ENCODE measurements around the gene SIPA1L3. TPM values are rescaled to one million over a fixed set of nuclear protein-coding genes. Genes with fewer than 3 reads are reported as not detected.

The SIPA1L3 gene
- total and polyA plus RNA-seq, 2 of the 13 experiments (the other 11 are each of a cell fraction or from before 2014, with no cell fraction given) = 5.5 to 7.7 TPM

- TF ChIP-seq, protein P1, sequence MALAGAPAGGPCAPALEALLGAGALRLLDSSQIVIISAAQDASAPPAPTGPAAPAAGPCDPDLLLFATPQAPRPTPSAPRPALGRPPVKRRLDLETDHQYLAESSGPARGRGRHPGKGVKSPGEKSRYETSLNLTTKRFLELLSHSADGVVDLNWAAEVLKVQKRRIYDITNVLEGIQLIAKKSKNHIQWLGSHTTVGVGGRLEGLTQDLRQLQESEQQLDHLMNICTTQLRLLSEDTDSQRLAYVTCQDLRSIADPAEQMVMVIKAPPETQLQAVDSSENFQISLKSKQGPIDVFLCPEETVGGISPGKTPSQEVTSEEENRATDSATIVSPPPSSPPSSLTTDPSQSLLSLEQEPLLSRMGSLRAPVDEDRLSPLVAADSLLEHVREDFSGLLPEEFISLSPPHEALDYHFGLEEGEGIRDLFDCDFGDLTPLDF (CRISPR knock-in tag; IDR thresholded peaks at IDR 0.05) = no peak
- TF ChIP-seq ZBTB37 (CRISPR knock-in tag; IDR thresholded peaks at IDR 0.05) = no peak
- TF ChIP-seq ADNP (CRISPR knock-in tag; IDR thresholded peaks at IDR 0.05) = no peak
- TF ChIP-seq HCFC1 (IDR thresholded peaks at IDR 0.05; ENCODE audit: low read depth, low read length) = no peak
- TF ChIP-seq MIXL1 (CRISPR knock-in tag; IDR thresholded peaks at IDR 0.05) = peak; percentile 71
- no peak for TF ChIP-seq PRMT3 (CRISPR knock-in tag; IDR thresholded peaks at IDR 0.05; ENCODE audit: borderline replicate concordance, low read depth)
- no peak for TF ChIP-seq PATZ1 (CRISPR knock-in tag; IDR thresholded peaks at IDR 0.05)
- TF ChIP-seq ZSCAN9 (CRISPR knock-in tag; IDR thresholded peaks at IDR 0.05; ENCODE audit: borderline replicate concordance) = no peak
- no peak for TF ChIP-seq SOX13 (IDR thresholded peaks at IDR 0.05)
- peak in 1 of 2 experiments; percentile 16; a peak in 1 of 4 replicates for TF ChIP-seq SOX13 (CRISPR knock-in tag; conservative IDR thresholded peaks at IDR 0.05 in 1 of 2, IDR thresholded peaks at IDR 0.05 in 1 of 2)
- TF ChIP-seq HNF4A (CRISPR knock-in tag; IDR thresholded peaks at IDR 0.05) = peak; percentile 74
- TF ChIP-seq ARID3A (IDR thresholded peaks at IDR 0.05; ENCODE audit: low read depth, low read length) = no peak
- TF ChIP-seq ZNF20 (CRISPR knock-in tag; IDR thresholded peaks at IDR 0.05) = no peak
- TF ChIP-seq ZNF572 (CRISPR knock-in tag; IDR thresholded peaks at IDR 0.05) = no peak
- TF ChIP-seq ZNF367 (CRISPR knock-in tag; IDR thresholded peaks at IDR 0.05; ENCODE audit: borderline replicate concordance) = no peak
- TF ChIP-seq SRF (IDR thresholded peaks at IDR 0.05; ENCODE audit: low read depth, low read length) = peak; percentile 78
- TF ChIP-seq, protein P2, sequence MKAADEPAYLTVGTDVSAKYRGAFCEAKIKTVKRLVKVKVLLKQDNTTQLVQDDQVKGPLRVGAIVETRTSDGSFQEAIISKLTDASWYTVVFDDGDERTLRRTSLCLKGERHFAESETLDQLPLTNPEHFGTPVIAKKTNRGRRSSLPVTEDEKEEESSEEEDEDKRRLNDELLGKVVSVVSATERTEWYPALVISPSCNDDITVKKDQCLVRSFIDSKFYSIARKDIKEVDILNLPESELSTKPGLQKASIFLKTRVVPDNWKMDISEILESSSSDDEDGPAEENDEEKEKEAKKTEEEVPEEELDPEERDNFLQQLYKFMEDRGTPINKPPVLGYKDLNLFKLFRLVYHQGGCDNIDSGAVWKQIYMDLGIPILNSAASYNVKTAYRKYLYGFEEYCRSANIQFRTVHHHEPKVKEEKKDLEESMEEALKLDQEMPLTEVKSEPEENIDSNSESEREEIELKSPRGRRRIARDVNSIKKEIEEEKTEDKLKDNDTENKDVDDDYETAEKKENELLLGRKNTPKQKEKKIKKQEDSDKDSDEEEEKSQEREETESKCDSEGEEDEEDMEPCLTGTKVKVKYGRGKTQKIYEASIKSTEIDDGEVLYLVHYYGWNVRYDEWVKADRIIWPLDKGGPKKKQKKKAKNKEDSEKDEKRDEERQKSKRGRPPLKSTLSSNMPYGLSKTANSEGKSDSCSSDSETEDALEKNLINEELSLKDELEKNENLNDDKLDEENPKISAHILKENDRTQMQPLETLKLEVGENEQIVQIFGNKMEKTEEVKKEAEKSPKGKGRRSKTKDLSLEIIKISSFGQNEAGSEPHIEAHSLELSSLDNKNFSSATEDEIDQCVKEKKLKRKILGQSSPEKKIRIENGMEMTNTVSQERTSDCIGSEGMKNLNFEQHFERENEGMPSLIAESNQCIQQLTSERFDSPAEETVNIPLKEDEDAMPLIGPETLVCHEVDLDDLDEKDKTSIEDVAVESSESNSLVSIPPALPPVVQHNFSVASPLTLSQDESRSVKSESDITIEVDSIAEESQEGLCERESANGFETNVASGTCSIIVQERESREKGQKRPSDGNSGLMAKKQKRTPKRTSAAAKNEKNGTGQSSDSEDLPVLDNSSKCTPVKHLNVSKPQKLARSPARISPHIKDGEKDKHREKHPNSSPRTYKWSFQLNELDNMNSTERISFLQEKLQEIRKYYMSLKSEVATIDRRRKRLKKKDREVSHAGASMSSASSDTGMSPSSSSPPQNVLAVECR (CRISPR knock-in tag; IDR thresholded peaks at IDR 0.05; ENCODE audit: borderline replicate concordance) = no peak
- 0 out of 2 replicates have a peak, but pooled peaks have one; percentile 22 for TF ChIP-seq ZNF430 (CRISPR knock-in tag; IDR thresholded peaks at IDR 0.05)
These were observed 99.5 kb downstream of the SIPA1L3 start (continued) for GRCh38 chr19:38006361-38007045.
